GM12878 (cell line): ENCODE measurements around the gene TBC1D22B.
"Not testable (repeated sequence)": the region's sequence is repeated elsewhere in the genome, so short reads cannot be mapped to it uniquely, and the experiment has no call there.

Experiments
- CHD2 ChIP-seq: IDR thresholded peaks from 2 replicates; pipeline ENCODE4 v1.6.1; 2011; ENCODE audit warnings: low read depth, low read length, improper control_type of control experiment, borderline replicate concordance
- CTCF ChIP-seq, 3 experiments: IDR thresholded peaks in 2 of 3; conservative IDR thresholded peaks in 1 of 3; 2 replicates each; pipeline ENCODE4 v1.5.1; 2011; ENCODE audit warnings: low read depth in 3 of 3, low read length in 3 of 3, mild to moderate bottlenecking in 3 of 3, control low read depth in 2 of 3, moderate library complexity in 2 of 3, inconsistent platforms in 1 of 3, mixed read lengths in 1 of 3; ENCODE audit not compliant: control insufficient read depth in 2 of 3, insufficient read depth in 1 of 3; ENCODE audit errors: extremely low read depth in 1 of 3
- E2F4 ChIP-seq: IDR thresholded peaks from 2 replicates; pipeline ENCODE4 v1.6.1; 2012; ENCODE audit warnings: low read depth, low read length, improper control_type of control experiment
- ELK1 ChIP-seq: IDR thresholded peaks from 2 replicates; pipeline ENCODE4 v1.6.1; 2012; ENCODE audit warnings: low read depth, low read length, improper control_type of control experiment
- EP300 ChIP-seq, 2 experiments: fragments of 150-350 bp in 1 of 2; IDR thresholded peaks; 2 replicates each; pipeline ENCODE4 v1.6.1; 2011 to 2012; ENCODE audit warnings: low read depth in 2 of 2, low read length in 2 of 2, borderline replicate concordance in 1 of 2, improper control_type of control experiment in 1 of 2, inconsistent platforms in 1 of 2; ENCODE audit not compliant: control insufficient read depth in 1 of 2
- JUNB ChIP-seq: IDR thresholded peaks from 2 replicates; pipeline ENCODE4 v1.6.1; 2016; ENCODE audit warnings: antibody characterized with exemption, mild to moderate bottlenecking
- JUND ChIP-seq: IDR thresholded peaks from 2 replicates; pipeline ENCODE4 v1.6.1; 2012; ENCODE audit warnings: low read depth, mild to moderate bottlenecking, low read length, improper control_type of control experiment, moderate library complexity
- POLR2A ChIP-seq: IDR thresholded peaks from 2 replicates; pipeline ENCODE4 v1.6.1; 2011; ENCODE audit warnings: low read depth, mild to moderate bottlenecking, low read length
- POLR2AphosphoS5 ChIP-seq: IDR thresholded peaks from 2 replicates; pipeline ENCODE4 v1.6.1; 2011; ENCODE audit warnings: mild to moderate bottlenecking, low read length, inconsistent platforms
- PRDM15 ChIP-seq: fragments of 450-650 bp; formaldehyde crosslinking; IDR thresholded peaks from 2 replicates; pipeline ENCODE4 v1.4.0; 2020; ENCODE audit warnings: mild to moderate bottlenecking, moderate library complexity
- REST ChIP-seq: IDR thresholded peaks from 2 replicates; pipeline ENCODE4 v1.6.1; 2012; ENCODE audit warnings: mild to moderate bottlenecking, low read depth, low read length
- SIN3A ChIP-seq: IDR thresholded peaks from 2 replicates; pipeline ENCODE4 v1.6.1; 2012; ENCODE audit warnings: low read depth, low read length, improper control_type of control experiment

GRCh38 chr6:37297637-37298036 is 40.1 kb downstream of the TBC1D22B start:
- TF ChIP-seq ELK1; POLR2AphosphoS5; REST; POLR2A; EP300 (IDR thresholded peaks at IDR 0.05; ENCODE audit: borderline replicate concordance in 1 of 2, control insufficient read depth in 1 of 2, low read depth in 2 of 2, low read length in 2 of 2); JUND; CHD2; PRDM15 (CRISPR knock-in tag); CTCF (IDR thresholded peaks at IDR 0.05 in 2 of 3, conservative IDR thresholded peaks at IDR 0.05 in 1 of 3; ENCODE audit: control insufficient read depth in 2 of 3, extremely low read depth in 1 of 3, insufficient read depth in 1 of 3, low read depth in 3 of 3, low read length in 3 of 3); JUNB; SIN3A; E2F4: not testable (repeated sequence)
